HEK293T (cell line): ENCODE data around the gene ZNF777.

ENCODE experiments used
- ARNT ChIP-seq: fragments of 450-650 bp; IDR thresholded peaks from 2 replicates; pipeline ENCODE4 v1.6.1; 2017; ENCODE audit warnings: mild to moderate bottlenecking
- ELF4 ChIP-seq: fragments of 450-650 bp; IDR thresholded peaks from 2 replicates; pipeline ENCODE4 v1.6.1; 2017; ENCODE audit warnings: antibody characterized with exemption
- FOXA1 ChIP-seq: fragments of 450-650 bp; IDR thresholded peaks from 2 replicates; pipeline ENCODE4 v1.6.1; 2016; ENCODE audit warnings: mild to moderate bottlenecking
- FOXK2 ChIP-seq: fragments of 450-650 bp; IDR thresholded peaks from 2 replicates; pipeline ENCODE4 v1.6.1; 2016; ENCODE audit warnings: mild to moderate bottlenecking
- FOXM1 ChIP-seq: fragments of 450-650 bp; IDR thresholded peaks from 2 replicates; pipeline ENCODE4 v1.6.1; 2017; ENCODE audit warnings: mild to moderate bottlenecking, borderline replicate concordance
- HDGF ChIP-seq: fragments of 450-650 bp; IDR thresholded peaks from 2 replicates; pipeline ENCODE4 v1.6.1; 2017; ENCODE audit warnings: antibody characterized with exemption, borderline replicate concordance
- LEF1 ChIP-seq: fragments of 450-650 bp; IDR thresholded peaks from 2 replicates; pipeline ENCODE4 v1.6.1; 2017; ENCODE audit warnings: mild to moderate bottlenecking, borderline replicate concordance
- SP1 ChIP-seq: fragments of 450-650 bp; IDR thresholded peaks from 2 replicates; pipeline ENCODE4 v1.6.1; 2017
- TARDBP ChIP-seq: fragments of 450-650 bp; IDR thresholded peaks from 2 replicates; pipeline ENCODE4 v1.6.1; 2016

DNA sequence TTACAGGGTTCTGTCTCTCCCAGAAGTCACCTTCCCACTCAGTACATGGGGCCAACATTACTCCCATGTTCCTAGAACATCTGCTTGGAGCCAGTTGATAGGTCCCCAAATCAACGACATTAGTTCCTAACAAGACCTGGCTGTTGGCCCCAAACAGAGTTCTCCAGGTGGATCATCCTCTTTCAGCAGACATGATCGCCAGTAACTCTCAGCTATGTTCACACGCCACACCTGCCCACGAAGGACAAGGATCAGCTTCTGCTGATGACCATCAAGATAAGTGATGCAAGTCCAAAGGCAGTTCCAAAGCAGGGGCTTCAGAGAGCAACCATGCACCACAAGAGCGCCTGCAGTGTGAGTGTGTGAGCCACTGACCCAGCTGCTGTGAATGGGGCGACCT, 11.0 kb downstream of the ZNF777 start:
- TF ChIP-seq SP1 (no peak), ELF4 (no peak), ARNT (no peak), HDGF (no peak), FOXK2 (no peak), FOXM1 (no peak), LEF1 (no peak), FOXA1 (no peak), TARDBP (no peak)
